Stimulated activated CD4-positive, alpha-beta T cell treated with anti-CD3 and anti-CD28 coated beads, Interleukin-12 subunit alpha, Interleukin-12 subunit beta, amount 100 ng/mL, for 48 hours (primary cell): ENCODE data around the gene CLPSL2.
"Not testable (repeated sequence)": the region's sequence is repeated elsewhere in the genome, so short reads cannot be mapped to it uniquely, and the experiment has no call there.

Experiments used
- DNase-seq, 3 donors: peaks; one replicate each; pipeline ENCODE4 v3.0.0-alpha.2; 2020; ENCODE audit warnings: low read depth in 2 of 3, low spot score in 1 of 3

Gene CLPSL2, protein sequence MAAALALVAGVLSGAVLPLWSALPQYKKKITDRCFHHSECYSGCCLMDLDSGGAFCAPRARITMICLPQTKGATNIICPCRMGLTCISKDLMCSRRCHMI

DNA sequence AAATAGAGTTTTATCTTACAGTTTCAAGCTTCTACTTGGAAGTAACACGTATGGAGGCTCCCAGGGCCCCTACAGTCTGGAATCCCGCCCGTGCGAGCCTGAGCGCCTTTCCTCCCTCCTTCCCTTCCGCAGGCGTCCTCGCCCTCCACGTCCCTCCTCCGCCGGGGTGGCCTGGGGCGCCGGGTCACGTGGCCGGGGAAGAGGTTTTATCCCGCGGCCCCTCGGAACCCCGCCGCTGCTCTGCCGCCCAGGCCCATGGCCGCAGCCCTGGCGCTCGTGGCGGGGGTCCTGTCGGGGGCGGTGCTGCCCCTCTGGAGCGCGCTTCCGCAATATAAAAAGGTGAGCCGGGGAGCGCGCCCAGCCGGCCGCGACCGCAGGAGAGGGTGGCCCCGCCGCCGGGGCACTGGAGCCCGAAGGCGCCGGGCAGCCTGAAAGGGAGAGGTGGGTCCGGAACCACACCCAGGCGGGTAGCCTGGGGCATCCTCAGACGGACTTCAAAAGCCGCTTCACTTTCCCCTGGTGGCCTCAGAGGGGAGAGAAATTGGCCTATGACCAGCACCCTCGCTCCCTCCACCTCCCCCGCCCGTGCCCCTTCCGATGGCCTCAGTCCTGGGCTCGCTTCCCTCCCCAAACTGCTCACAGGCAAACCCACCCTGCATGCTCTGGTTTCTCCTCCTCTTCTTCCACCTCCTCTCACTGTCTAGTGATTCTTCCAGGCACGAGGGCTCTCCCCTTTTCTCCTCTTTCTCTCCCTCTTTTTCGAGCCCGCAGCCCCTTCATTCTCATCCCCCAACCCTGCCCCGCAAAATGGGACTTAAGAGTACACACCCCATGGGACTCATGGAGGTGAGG, at the start of gene CLPSL2:
CLPSL2 (plus strand) TSS at position 235 of the 852 bp plus-strand sequence; CDS start at position 256, 21 bp downstream.
- DNase-seq = no peak

DNA sequence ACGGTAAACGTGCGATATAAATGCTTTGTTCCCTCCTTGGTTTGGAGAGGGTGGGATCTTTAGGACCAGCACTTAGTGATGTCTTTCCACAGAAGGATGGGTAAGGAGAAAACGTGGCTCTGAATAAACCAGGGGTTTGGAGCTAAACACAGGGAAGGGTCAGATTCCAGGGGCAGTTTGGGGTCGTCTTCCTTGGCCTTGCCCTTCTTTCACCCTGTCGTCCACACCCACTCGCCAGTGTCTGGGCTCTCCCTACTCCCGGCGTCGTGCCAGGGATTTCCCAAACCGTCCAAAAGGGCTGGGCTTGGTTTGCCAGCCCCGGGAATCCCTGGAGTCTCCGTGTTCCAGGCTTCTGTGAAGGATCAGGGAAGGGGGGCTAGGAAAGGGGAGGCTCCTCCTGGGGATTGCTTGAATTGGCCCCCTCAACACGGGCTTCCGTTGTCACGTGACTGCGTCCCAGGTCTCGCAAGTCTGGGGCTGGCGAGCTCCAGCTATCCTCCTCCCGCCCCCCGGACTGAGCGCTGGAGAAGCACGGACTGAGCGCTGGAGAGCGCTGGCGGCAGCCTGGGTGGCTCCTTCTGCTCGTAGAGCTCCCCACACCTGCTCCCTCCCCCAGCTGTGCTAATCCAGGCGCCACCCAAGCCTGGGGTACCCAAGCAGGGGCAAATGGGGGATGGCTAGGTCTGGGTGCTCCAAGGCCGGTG, 49.0 kb upstream of the CLPSL2 start:
- no peak for DNase-seq

DNA sequence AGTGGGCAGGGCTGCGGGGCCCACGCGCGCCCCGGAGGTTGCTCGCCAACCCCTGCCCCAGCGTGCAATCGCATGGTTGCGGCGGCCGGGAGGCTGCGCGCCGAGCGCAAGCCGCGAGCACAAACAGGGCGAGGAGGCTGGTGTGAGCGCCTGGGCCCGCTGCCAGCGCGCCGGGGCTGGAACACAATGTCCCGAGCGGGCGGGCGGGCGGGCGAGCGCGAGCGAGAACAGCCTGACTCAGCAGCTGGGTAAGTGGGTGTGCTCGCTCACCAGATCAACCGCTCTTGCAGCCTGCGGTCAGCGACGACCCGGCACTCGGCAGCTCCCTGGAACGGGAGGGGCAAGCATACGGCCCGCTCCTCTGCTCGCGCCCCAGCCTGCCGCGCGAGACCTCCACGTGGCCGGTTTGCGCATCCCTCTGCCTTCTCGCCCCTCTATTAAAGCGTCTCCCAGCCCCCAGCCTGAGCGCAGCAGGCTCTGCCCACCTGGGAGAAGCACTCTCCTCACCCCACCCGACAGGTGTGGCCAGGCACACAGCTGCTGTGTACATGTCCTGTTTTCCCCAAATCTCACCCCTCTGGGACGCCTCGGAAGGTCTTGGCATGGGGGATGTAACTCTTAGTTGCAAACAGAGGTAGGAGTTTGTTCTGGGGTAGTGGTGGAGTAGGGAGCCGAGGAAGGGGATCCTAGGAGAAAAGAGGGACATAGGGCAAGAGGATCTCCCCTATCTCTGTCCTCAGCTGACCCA, 48.3 kb upstream of the CLPSL2 start:
- peak in 2 of 3 donors; percentile 77 to 81 for DNase-seq

DNA sequence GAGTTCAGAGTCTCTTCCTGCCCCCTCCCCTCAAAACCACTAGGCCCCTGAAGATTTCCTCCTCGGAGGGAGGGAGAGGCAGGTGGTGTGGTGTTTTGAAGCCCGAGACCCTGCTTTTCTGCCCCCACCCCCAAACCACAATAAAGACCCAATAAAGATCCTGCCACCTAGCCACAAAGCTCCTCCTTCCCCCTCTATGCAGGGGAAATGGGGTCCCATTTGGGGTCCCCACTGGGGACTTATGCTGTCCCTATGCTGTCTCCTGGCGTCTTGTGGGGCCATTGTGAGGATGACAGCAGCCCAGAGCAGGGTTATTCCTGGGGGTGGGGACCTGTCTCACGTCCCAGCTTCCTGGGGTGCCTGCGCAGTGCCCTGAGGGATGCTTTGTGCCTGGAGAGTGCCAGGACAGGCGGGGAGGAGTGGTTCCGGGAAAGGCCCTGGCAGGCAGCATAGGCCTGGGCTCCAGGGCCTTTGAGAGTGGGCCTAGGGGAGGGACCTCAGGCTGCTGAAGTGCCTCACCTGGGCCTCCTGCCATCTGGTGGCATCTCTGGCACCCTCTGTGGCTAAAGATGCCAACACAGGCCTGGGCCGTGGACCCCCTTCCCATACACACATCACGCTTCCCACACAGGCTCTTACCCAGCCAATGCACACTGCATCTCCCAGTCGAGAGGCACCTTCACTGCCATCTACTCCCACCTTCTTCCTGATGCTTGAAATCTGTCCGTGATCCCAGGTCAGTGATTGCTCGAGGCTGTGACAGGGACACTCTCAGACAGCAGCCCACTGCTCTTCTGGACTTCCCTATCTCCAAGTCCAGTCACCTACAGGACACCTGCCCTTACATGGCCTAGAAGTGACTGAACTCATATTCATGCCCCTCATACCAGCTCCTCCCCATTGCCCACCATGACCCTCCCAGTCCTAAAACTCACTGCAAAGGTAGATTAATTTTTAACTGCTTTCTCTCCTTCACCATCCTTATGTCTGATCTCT, 47.4 kb upstream of the CLPSL2 start:
- DNase-seq = no peak

DNA sequence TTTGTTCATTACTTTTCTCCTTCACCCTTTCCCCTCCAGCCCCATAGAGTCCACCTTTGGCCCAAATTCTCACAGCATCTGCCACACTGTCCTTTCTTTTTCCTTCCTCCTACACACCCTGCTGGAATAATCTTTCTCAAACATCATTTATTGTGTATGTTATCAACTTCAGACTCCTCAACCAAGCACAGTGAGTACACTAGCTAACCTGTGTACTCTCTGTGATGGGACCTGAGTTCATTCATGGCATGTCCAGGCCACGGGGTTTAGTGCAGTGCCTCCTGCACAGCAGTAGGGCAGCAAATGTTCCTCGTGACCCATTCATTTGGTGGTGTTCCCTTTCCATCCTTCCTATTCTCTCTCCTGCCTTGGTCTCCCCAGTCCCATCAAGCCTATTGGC, 46.7 kb upstream of the CLPSL2 start:
- DNase-seq = no peak

DNA sequence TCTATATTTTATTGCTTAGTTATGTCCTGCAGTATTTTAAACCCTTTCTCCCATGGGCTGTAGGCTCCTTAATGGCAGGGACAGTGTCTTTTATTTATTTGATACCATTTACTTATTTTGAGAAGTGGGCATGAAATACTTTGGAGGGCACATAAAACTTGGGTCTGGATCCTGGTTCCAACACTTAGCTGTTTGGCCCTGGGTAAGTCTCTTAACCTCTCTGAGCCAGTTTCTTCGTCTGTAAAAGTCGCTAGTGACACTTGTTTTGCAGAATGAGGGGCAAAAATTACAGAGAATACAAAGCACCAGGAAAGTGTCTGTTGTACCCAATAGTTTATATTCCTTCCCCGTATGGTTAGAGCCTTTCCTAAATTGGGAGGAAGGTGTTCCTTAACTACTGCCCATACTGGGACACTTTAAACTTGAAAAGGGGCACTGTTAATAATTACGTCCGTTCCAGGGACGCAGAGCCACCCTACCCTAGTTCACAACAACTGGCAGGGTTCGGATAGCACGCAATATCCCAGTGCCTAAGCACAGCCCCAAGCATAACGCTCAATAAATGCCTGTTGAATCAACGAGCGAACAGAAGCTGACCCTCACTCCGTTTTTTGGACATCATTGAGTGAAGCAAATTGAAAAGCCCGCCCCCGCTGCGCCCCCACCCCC, 45.5 kb upstream of the CLPSL2 start:
- no peak for DNase-seq

DNA sequence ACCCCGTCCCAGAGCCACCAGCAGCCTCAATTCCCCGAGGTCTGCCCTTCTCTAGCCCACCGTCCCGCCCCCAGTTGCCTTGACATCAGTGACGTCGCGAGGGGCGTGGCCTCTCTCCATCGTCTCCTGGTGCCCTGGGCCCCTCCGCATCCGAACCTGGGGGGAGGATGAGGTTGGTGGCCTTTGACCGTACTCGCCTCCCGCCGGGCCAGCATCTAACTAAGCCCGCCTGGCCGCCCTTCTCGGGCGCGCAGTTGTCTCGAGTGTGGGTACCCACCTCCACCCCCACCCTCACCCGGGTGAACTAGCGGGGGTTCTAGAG, 45.0 kb upstream of the CLPSL2 start:
- DNase-seq = peak; percentile 89 to 90 (median 90)

DNA sequence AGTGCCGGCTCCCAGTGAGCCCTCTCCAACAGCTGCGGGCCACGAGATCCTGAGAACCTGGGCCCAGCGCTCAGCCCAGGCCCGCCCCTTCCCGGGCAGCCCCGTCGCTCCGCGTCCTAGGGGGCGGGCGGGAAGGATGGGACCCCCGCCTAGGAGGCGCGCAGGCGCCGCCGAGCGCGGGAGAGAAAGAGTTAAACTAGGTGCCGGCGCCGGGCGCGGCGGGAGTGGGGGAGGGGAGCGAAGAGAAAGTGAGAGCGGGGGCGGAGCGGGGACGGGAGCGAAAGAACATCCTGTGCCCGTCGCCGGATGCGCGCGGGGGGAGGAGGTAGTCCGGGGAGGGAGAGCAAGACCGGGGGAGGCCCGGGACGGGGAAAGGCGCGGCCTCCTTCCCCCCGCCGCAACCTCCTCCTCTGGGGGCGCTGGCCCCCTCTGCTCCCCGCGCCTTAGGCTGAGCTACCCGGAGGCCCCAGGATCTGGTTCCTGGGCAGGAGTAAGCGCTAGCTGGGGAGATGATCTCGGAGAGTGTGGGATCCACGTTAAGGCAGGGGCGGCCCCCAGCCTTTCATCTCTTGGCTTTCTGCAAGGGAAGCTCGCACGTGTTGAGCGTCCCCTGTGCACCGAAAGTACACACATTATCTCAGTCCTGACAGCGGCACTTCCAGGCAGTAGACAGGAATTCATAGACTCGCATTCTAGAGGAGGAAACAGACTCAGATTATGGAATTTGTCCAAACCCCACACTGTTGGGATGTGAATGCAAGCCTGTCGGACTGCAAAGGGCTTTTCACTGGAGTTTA, 44.5 kb upstream of the CLPSL2 start:
- peak; percentile 90 to 95 (median 94) for DNase-seq

DNA sequence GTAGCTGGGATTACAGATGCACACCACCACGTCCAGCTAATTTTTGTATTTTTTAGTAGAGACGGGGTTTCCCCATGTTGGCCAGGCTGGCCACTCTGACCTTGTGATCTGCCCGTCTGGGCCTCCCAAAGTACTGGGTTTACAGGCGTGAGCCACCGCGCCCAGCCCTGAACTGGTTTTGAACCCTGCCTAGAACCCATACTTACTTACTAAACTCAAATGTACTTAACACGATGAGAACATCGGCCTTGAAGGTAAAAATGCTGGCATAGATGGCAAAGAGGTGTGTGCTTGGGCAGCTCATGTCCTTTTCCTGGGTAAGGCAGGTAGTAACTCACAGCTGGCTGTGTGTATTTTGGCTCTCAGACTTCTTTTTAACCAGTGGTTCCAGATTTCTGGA, 42.8 kb upstream of the CLPSL2 start:
- no peak for DNase-seq

DNA sequence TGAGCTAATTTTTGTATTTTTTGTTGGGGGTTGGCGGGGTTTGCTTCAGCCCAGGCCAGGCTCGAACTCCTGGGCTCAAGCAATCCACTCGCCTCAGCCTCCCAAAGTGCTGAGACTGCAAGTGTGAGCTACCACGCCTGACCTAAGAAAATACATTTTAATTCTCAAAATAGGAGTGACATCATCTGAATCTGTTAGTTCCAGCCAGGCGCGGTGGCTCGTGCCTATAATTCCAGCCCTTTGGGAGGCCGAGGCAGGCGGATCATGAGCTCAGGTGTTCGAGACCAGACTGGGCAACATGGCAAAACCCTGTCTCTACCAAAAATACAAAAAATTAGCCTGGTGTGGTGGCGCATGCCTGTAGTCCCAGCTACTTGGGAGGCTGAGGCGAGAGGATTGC, 42.1 kb upstream of the CLPSL2 start:
- DNase-seq = not testable (repeated sequence)

DNA sequence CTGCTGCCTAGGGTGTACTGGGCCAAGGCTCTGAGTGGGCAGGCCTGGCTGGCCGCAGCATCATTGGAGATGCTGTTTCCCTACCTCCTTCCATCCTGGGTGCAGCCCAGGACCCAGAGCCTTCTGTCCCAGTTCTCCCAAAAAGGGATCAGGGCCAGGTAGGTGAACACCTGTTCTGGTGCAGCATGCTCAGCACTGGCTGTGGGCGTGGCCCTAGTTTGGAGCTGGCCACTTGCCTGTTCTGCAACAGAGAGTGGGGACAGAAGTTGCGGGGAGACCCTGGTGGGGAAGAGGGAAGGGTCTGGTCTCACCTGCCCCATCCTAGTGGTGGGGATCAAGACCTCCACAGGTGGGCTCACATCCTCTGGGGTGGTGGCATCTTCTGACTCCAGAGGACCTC, 40.9 kb upstream of the CLPSL2 start:
- DNase-seq = no peak

DNA sequence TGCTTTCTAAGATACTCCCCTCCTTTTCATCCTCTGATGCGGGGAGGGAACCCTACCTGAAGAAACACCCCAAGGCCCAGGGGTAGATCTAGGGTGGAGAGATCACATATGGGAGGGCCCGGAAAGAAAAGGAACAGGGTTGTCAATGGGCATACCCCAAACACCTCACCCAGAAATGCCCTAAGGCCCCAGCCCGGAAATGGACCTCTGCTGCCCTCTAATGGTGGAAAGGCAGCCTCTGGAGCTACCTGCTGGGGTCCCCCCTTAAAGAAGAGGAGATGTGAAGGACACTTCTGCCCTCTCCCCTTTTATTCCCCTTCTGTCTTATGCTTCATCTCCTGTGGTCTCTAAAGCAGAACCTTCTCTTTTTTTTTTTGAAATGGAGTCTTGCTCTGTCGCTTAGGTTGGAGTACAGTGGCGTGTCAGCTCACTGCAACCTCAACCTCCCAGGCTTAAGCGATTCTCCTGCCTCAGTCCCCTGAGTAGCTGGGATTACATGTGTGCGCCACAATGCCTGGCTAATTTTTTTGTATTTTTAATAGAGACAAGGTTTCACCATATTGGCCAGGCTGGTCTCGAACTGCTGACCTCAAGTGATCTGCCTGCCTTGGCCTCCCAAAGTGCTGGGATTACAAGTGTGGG, 40.0 kb upstream of the CLPSL2 start:
- DNase-seq = peak; percentile 67 to 93 (median 78)

DNA sequence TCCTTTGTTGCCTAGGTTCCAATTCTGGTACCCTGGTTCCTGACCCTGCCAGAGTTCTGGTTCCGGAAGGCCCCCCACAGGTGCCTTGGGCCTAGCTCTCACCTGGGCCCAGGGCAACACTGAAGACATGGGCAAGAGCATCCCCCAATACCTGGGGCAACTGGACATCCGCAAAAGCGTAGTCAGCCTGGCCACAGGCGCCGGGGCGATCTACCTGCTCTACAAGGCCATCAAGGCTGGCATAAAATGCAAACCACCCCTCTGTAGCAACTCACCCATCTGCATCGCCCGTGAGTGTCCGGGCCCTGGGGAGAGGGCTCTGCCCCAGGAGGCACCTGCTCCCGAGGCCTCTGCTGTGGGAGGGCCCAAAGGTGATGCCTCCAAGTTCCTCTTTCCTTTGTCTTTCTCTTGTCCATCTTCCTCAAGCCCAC, 39.4 kb upstream of the CLPSL2 start, which contains the start of gene ARMC12:
ARMC12 (plus strand) TSS at position 51 of the 431 bp plus-strand sequence; CDS start at position 128, 77 bp downstream.
- no peak for DNase-seq

DNA sequence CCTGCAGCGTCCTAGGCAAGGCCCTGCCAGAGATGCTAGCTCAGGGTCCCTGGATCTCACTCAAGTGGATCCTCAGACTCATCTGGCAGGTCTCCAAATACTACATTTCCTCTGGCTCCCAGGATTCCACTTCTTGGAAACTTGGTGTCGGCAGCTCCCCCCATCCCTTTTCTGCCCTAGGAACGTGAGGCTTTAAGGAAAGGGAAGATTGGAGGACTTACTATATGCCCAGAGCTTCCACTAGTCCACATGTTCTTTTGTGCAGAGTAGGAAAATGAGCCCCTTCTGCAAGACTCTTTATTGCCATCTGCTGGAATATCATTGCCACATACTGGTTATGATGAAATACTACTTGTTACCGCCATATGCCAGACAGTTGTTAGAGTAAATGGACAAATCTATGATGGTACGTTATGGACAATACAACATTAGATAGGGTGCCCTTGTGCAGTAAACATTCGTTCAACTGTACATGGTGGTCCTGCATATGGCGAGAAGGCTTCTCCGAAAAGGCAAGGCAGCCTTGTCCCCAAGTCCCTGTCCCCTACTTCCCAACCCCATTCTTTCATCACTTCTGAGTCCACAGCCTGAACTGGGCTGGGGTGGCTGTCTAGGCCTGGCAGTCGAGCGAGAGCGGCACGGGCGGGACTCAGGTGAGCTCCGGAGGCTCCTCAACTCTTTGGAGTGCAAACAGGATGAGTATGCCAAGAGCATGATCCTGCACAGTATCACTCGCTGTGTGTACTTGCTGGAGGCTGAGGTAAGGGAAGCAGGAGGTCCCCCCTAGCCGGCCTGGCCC, 38.8 kb upstream of the CLPSL2 start:
- DNase-seq = no peak

DNA sequence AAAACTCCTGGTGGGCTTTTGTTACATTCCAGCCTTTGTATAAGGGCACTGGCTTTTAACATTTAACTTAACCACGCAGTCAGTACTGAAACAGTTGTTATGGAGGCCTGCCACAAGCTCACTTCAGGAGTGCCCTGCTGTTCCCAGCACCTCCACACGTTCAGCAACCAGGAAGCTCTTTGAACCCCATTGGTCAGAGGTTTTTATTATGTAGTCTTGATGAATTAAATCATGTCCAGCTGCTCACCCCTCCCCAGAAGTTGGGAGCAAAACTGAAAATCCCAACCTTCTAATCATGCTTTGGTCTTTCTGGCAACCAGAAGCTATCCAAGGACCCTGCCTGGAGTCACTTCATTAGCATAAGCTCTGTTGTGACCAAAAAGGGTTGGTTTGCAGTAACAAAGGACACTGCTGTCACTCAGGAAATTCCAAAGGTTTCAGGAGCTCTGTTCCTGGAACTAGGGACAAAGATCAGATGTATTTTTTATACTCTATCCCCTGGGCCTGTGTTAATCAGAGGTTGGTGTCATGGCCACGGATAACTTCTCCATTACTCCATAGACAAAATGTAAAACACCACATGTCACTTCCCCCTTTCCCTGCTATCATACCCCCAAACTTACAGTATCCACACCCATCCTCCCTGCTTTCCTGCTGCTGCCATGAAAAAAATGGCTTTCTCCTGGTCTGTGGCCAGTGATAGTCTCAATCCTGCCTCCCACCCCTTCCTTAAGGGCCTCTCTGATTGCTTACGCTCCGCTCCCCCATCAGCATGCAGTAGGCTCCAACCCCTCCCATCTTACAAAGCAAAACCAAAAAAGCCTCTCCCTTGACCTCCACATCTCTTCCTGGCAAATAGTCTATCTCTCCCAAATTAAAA, 36.5 kb upstream of the CLPSL2 start:
- DNase-seq = no peak

DNA sequence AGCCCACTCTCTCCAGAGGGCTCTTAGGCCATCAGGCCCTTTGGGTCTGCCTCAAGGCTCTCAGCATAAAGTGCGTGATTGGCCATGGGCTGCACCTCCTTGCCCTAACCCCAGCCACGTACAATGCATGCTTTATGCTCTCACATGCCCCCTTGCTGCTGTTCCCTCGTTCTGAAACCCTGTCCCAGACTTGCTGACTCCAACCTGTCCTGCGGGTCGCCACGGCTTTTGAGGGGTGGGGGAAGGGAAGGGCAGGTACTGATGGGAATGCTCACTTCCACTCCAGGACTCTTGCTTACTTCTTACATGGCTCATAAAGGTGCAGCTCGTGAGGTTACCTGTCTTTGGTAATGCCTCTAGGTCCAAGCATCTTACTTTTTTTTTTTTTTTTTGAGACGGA, 33.6 kb upstream of the CLPSL2 start:
- DNase-seq = no peak

DNA sequence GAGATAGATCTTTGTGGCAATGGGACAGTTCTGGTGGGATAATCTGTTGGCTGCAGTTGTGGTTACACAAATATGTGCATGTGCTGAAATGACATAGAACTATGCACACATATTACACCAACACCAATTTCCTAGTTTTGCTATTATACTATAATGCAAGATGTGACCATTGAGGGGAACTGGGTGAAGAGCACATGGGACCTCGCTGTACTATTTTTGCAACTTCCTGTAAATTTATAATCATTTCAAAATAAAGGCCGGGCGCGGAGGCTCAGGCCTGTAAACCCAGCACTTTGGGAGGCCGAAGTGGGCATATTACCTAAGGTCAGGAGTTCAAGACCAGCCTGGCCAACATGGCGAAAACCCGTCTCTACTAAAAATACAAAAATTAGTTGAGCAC, 30.9 kb upstream of the CLPSL2 start:
- DNase-seq = no peak
